PFSK-1 (cell line): ENCODE data around the gene CTNNA3.

Experiments
- SIN3A ChIP-seq: IDR thresholded peaks from 2 replicates; pipeline ENCODE4 v1.6.1; 2012; ENCODE audit warnings: mild to moderate bottlenecking, low read length, moderate library complexity, borderline replicate concordance; ENCODE audit not compliant: insufficient read depth
- TF ChIP-seq, protein P1 (sequence below), 2 experiments: IDR thresholded peaks; 2 replicates each; pipeline versions ENCODE4 v1.6.1 to v1.8.0; 2011 to 2012; ENCODE audit warnings: low read depth in 2 of 2, low read length in 2 of 2, control low read depth in 1 of 2, inconsistent platforms in 1 of 2, mild to moderate bottlenecking in 1 of 2, moderate library complexity in 1 of 2; ENCODE audit not compliant: insufficient read depth in 1 of 2

DNA sequence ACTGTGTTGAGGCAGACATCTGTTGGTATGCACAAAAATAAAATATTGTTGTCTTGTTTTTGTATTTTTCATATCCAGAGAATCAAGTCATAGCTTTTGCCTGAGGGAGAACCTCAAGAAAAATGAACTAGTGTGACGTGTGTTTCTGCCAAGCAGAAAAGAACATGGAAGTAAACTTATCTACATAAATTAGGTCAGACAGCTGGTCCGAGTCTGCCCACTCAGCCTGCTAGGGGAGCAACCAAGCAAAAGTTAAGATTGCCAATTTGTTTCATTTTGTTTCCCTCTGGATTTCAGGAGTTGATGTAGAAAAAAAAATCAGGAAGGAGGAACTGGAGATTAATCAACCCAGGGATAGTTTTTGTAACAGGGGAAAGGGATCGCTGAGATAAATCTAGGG, 1342.6 kb downstream of the CTNNA3 start:
- TF ChIP-seq, protein P1, sequence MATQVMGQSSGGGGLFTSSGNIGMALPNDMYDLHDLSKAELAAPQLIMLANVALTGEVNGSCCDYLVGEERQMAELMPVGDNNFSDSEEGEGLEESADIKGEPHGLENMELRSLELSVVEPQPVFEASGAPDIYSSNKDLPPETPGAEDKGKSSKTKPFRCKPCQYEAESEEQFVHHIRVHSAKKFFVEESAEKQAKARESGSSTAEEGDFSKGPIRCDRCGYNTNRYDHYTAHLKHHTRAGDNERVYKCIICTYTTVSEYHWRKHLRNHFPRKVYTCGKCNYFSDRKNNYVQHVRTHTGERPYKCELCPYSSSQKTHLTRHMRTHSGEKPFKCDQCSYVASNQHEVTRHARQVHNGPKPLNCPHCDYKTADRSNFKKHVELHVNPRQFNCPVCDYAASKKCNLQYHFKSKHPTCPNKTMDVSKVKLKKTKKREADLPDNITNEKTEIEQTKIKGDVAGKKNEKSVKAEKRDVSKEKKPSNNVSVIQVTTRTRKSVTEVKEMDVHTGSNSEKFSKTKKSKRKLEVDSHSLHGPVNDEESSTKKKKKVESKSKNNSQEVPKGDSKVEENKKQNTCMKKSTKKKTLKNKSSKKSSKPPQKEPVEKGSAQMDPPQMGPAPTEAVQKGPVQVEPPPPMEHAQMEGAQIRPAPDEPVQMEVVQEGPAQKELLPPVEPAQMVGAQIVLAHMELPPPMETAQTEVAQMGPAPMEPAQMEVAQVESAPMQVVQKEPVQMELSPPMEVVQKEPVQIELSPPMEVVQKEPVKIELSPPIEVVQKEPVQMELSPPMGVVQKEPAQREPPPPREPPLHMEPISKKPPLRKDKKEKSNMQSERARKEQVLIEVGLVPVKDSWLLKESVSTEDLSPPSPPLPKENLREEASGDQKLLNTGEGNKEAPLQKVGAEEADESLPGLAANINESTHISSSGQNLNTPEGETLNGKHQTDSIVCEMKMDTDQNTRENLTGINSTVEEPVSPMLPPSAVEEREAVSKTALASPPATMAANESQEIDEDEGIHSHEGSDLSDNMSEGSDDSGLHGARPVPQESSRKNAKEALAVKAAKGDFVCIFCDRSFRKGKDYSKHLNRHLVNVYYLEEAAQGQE (IDR thresholded peaks at IDR 0.05; ENCODE audit: insufficient read depth in 1 of 2, low read depth in 2 of 2, low read length in 2 of 2) = no peak
- no peak for TF ChIP-seq SIN3A
